OCI-LY3 (cell line): ENCODE results near the gene SLC6A6.

Source experiments
- H2AFZ ChIP-seq: fragments of 200-600, 300-600 bp; shearing (Covaris generic); 2 replicates; pipeline ENCODE4 v1.6.0; 2014; ENCODE audit warnings: antibody characterized with exemption, low read depth, low read length
- H3K27ac ChIP-seq: fragments of 200-600, 300-600 bp; sonication (generic); 2 replicates; pipeline ENCODE4 v1.5.1; 2014; ENCODE audit warnings: mild to moderate bottlenecking, low read length, moderate library complexity, mixed read lengths
- H3K27me3 ChIP-seq: fragments of 200-600, 300-600 bp; sonication (generic); 2 replicates; pipeline ENCODE4 v1.6.1; 2014; ENCODE audit warnings: low read depth, low read length, mixed read lengths
- H3K36me3 ChIP-seq: fragments of 200-600, 300-600 bp; sonication (generic); replicated peaks from 2 replicates; pipeline ENCODE3; 2014; ENCODE audit warnings: low read depth, low read length, mixed read lengths
- H3K4me1 ChIP-seq: fragments of 300-600, 200-600 bp; sonication (generic); 2 replicates; pipeline ENCODE4 v1.6.1; 2014; ENCODE audit warnings: low read length, mixed read lengths
- H3K4me2 ChIP-seq: fragments of 200-600, 300-600 bp; sonication (generic); 2 replicates; pipeline ENCODE4 v1.6.1; 2014; ENCODE audit warnings: low read length, mixed read lengths
- H3K4me3 ChIP-seq: fragments of 300-600, 200-600 bp; sonication (generic); 2 replicates; pipeline ENCODE4 v1.5.1; 2014; ENCODE audit warnings: antibody characterized with exemption, mild to moderate bottlenecking, low read length, moderate library complexity
- H3K79me2 ChIP-seq: fragments of 300-600, 200-600 bp; shearing (Covaris generic); 2 replicates; pipeline ENCODE4 v1.6.1; 2014; ENCODE audit warnings: mild to moderate bottlenecking, low read length, mixed read lengths
- H3K9ac ChIP-seq: fragments of 300-600, 200-600 bp; shearing (Covaris generic); 2 replicates; pipeline ENCODE4 v1.6.0; 2014; ENCODE audit warnings: mild to moderate bottlenecking, low read length, moderate library complexity
- H3K9me3 ChIP-seq: fragments of 200-600, 300-600 bp; shearing (Covaris generic); 2 replicates; pipeline ENCODE4 v1.6.1; 2014; ENCODE audit warnings: low read length, mixed read lengths; ENCODE audit not compliant: insufficient read depth
- H4K20me1 ChIP-seq: fragments of 200-600, 300-600 bp; sonication (generic); 2 replicates; pipeline ENCODE4 v1.6.1; 2016; ENCODE audit warnings: low read length, mixed read lengths; ENCODE audit not compliant: insufficient read depth
- CTCF ChIP-seq: fragments of 200-600, 300-600 bp; sonication (generic); IDR thresholded peaks from 2 replicates; pipeline ENCODE4 v1.5.1; 2014; ENCODE audit warnings: antibody characterized with exemption, low read length, low read depth
- EZH2phosphoT487 ChIP-seq: fragments of 200-600 bp; shearing (Covaris generic); IDR thresholded peaks from 2 replicates; pipeline ENCODE4 v1.6.1; 2018; ENCODE audit warnings: antibody characterized with exemption, mixed run types, low read depth

Gene SLC6A6

DNA sequence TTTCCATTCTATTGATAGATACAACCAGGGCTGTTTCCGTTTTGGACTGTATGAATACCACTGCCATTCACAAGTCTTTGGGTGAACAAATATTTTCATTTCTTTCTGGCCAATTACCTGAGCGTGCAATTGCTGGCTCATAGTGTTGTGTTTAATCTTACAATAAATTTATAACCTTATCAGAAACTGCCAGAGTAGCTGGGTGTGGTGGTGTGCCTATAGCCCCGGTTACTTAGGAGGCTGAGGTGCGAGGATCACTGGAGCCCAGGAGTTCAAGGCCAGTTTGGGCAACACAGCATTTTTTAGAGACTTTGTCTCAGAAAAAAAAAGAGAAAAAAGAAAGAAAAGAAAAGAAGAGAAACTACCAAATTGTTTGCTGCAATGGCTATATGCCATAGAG, 5.4 kb upstream of the SLC6A6 start:
- Histone ChIP-seq H3K9ac (no peak overlapping the region), H3K27ac (no peak overlapping the region), H3K4me2 (no peak overlapping the region), H3K4me1 (peaks cover 18% of the 10 kb centered on the region), H3K79me2 (no peaks in the 10 kb centered on the region), H3K4me3 (no peak overlapping the region), H2AFZ (no peak overlapping the region), H3K9me3 (no peaks in the 10 kb centered on the region), H3K27me3 (no peaks in the 10 kb centered on the region), H3K36me3 (no peaks in the 10 kb centered on the region), H4K20me1 (no peaks in the 10 kb centered on the region)
- TF ChIP-seq CTCF (no peak), EZH2phosphoT487 (no peak)

GRCh38 chr3:14397531-14397930, 4.9 kb upstream of the SLC6A6 start:
- peaks cover 18% of the 10 kb centered on the region for H3K4me1 ChIP-seq
- H3K27me3 ChIP-seq = no peaks in the 10 kb centered on the region
- H2AFZ ChIP-seq = no peak overlapping the region
- H3K36me3 ChIP-seq = no peaks in the 10 kb centered on the region
- H3K4me3 ChIP-seq = no peak overlapping the region
- no peaks in the 10 kb centered on the region for H3K9me3 ChIP-seq
- no peaks in the 10 kb centered on the region for H4K20me1 ChIP-seq
- H3K79me2 ChIP-seq = peaks cover 1% of the 10 kb centered on the region
- no peak overlapping the region for H3K9ac ChIP-seq
- TF ChIP-seq CTCF (no peak), EZH2phosphoT487 (no peak)
- no peak overlapping the region for H3K27ac ChIP-seq
- H3K4me2 ChIP-seq = no peak overlapping the region

DNA sequence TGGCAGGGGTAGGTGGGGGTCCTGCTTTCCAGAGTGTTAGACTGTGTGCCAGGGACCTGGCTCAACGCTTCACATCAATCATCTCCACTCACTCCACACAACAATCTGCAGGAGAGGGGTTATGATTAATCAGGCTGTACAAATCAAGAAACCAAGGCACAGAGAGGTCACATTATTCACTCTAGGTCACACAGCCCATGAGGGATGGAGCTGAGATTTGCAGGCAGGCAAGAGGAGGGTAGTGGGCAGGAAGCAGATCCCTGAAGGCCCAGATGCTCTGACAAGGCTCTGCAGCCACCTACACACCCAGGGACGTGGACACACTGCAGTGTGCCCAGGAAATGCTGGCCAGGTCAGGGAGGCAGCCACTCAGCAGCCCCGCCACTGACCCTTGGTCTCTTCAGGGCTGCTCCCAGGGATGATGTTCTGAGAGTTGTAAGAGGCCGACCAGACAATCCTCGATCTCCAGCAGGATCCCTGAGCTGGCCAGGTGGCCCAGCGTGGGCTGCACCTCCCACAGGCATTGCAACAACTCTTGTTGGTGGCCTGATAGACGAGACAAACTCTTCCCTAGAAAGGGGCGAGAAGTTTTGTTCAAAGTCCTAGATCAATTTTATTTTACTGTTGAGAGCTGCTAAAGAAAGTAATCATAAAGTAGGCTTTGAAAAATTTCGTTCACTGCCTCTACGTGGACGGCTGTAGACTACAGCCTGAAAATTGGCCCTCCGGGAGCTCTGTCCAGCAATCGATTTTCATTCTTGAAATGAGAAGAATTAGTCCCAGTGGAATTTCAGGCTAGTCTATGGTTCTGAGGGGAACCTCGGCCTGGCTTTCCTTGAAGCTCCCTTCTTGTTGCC, 4.2 kb upstream of the SLC6A6 start:
- H4K20me1 ChIP-seq = no peaks in the 10 kb centered on the region
- TF ChIP-seq CTCF (no peak), EZH2phosphoT487 (no peak)
- peaks cover 18% of the 10 kb centered on the region for H3K4me1 ChIP-seq
- no peak overlapping the region for H3K4me3 ChIP-seq
- no peak overlapping the region for H3K4me2 ChIP-seq
- H3K9me3 ChIP-seq = no peaks in the 10 kb centered on the region
- peaks cover 1% of the 10 kb centered on the region for H3K36me3 ChIP-seq
- no peaks in the 10 kb centered on the region for H3K27me3 ChIP-seq
- no peak overlapping the region for H3K27ac ChIP-seq
- peaks cover 8% of the 10 kb centered on the region for H3K79me2 ChIP-seq
- H3K9ac ChIP-seq = no peak overlapping the region
- no peak overlapping the region for H2AFZ ChIP-seq

DNA sequence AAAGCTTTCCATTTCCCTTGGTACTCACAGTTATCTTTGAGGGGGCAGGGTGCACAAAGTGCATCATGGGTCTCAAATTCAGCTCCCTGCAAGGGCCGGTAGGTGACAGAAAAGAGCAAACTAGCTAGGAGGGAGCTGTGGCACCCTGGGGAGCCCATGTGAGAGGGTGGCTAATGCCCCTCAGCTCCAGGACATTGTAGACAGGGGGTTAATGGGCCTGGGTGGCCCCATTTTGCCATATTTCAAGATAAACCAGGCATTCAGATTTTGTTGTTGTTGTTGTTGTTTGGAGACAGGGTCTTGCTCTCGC, 3.7 kb upstream of the SLC6A6 start:
- H3K4me1 ChIP-seq = peaks cover 18% of the 10 kb centered on the region
- H3K27me3 ChIP-seq = no peaks in the 10 kb centered on the region
- H3K9ac ChIP-seq = no peak overlapping the region
- TF ChIP-seq CTCF = peak; percentile 28; the same call in 1 of the 2 replicates
- no peak for TF ChIP-seq EZH2phosphoT487
- no peaks in the 10 kb centered on the region for H3K9me3 ChIP-seq
- peaks cover 7% of the 10 kb centered on the region for H3K36me3 ChIP-seq
- no peak overlapping the region for H3K4me2 ChIP-seq
- H3K79me2 ChIP-seq = peaks cover 14% of the 10 kb centered on the region
- H3K4me3 ChIP-seq = no peak overlapping the region
- no peaks in the 10 kb centered on the region for H4K20me1 ChIP-seq
- no peak overlapping the region for H3K27ac ChIP-seq
- H2AFZ ChIP-seq = no peak overlapping the region
